ENCODE data around the gene SLC35E1.

DNA sequence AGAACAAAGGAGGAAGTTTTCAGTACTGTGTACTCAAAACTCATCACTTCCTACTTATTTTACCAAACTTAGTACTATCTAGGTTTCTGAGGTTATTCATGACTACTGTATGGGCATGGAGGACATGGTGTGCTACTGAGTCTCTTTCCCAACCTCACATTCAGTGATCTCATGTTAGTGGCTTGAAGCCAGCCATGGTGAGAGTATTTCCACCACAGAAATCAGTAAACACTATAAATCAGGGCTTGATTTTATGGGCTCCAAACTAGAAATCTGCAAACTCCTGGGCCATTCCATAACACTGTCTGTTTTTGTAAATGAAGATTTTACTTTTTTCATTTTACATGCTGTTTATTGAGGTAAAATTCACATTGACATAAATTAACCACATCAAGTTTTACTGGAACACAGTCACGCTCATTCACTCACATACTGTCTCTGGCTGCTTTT is 36.1 kb upstream of the SLC35E1 start:
- TF ChIP-seq POLR2A (IDR thresholded peaks at IDR 0.05; ENCODE audit: low read length): no peak
- TF ChIP-seq GATA1 (IDR thresholded peaks at IDR 0.05; ENCODE audit: low read depth, low read length): no peak
